ENCODE results near the gene MYL6. TPM values are rescaled to one million over a fixed set of nuclear protein-coding genes. Genes with fewer than 3 reads are reported as not detected.

MYL6 gene
- total RNA-seq, 3 donors from 2014 or later (not counting 1 experiment from before 2014, with no cell fraction given), result 881 to 1,204 (median 1,015) TPM

- peaks cover 48% of the 10 kb centered on the region for H3K4me1 ChIP-seq (ENCODE audit: control insufficient read depth, insufficient read depth, low read length)
- H3K4me1 Mint-ChIP-seq, result peaks cover 44 to 65% of the 10 kb centered on the region in 2 donors
- TF ChIP-seq CTCF (IDR thresholded peaks at IDR 0.05), result no peak
These were observed 744 bp upstream of the MYL6 start for GRCh38 chr12:56157201-56158028.

GRCh38 chr12:56158926-56159461, 835 bp downstream of the MYL6 start:
- Histone ChIP-seq H3K27me3 (ENCODE audit: control insufficient read depth, insufficient read depth, low read length) (no peaks in the 10 kb centered on the region), H3K4me3 (ENCODE audit: low read length) (peak overlapping the region; percentile 85), H3K27ac (ENCODE audit: low read length) (peak overlapping the region; percentile 95), H3K36me3 (ENCODE audit: control insufficient read depth, insufficient read depth, low read length) (peaks cover 45% of the 10 kb centered on the region), H3K4me1 (ENCODE audit: control insufficient read depth, insufficient read depth, low read length) (peaks cover 42% of the 10 kb centered on the region), H3K9me3 (ENCODE audit: control insufficient read depth, insufficient read depth, low read length) (no peaks in the 10 kb centered on the region)
- Mint-ChIP-seq H3K27ac (peak overlapping the region; percentile 96 to 98), H3K36me3 (no peaks in the 10 kb centered on the region), H3K4me1 (peaks cover 48 to 62% of the 10 kb centered on the region in 2 donors), H3K9me3 (no peaks in the 10 kb centered on the region), H3K27me3 (ENCODE audit: low read depth in 2 of 2) (no peaks in the 10 kb centered on the region), H3K4me3 (peak overlapping the region; percentile 96)
- TF ChIP-seq CTCF (IDR thresholded peaks at IDR 0.05), result no peak
- peak in 1 of 3 donors; percentile 7 for ATAC-seq
- 2% methylated on average over 5 of the region's 6 CpGs for WGBS (ENCODE audit: insufficient coverage)
- peak in 1 of 2 donors; percentile 46 for DNase-seq
- intact Hi-C loops (cut with micrococcal nuclease), result loop anchor here (1.0 to 10.0 kb wide), 2 partner anchors 41 to 114 kb away; partner anchors contain the start of genes RPS26 and ZC3H10

More at GRCh38 chr12:56157201-56158028, 744 bp upstream of the MYL6 start:
- no peaks in the 10 kb centered on the region for H3K9me3 ChIP-seq (ENCODE audit: control insufficient read depth, insufficient read depth, low read length)
- H3K27me3 ChIP-seq (ENCODE audit: control insufficient read depth, insufficient read depth, low read length), result no peaks in the 10 kb centered on the region
- H3K27ac Mint-ChIP-seq, result peak overlapping the region; percentile 96 to 98
- DNase-seq (peak; percentile 37 to 78), ATAC-seq (peak; percentile 22 to 24 (median 23))
- peaks cover 30% of the 10 kb centered on the region for H3K36me3 ChIP-seq (ENCODE audit: control insufficient read depth, insufficient read depth, low read length)
- peak overlapping the region; percentile 95 for H3K27ac ChIP-seq (ENCODE audit: low read length)
- H3K27me3 Mint-ChIP-seq (ENCODE audit: low read depth in 2 of 2), result no peaks in the 10 kb centered on the region
- peak overlapping the region; percentile 62 for H3K4me3 ChIP-seq (ENCODE audit: low read length)
- intact Hi-C loops (cut with micrococcal nuclease), result loop anchor here (1.0 to 10.0 kb wide), 2 partner anchors 39 to 113 kb away; partner anchors contain the start of genes RPS26 and ZC3H10
- H3K4me3 Mint-ChIP-seq, result peak overlapping the region; percentile 96
- no peaks in the 10 kb centered on the region for H3K9me3 Mint-ChIP-seq
- H3K36me3 Mint-ChIP-seq, result no peaks in the 10 kb centered on the region
- 11% methylated on average over 43 of the region's 45 CpGs for WGBS (ENCODE audit: insufficient coverage)

- DNase-seq, result peak in 1 of 2 donors; percentile 32
- H3K36me3 Mint-ChIP-seq, result no peaks in the 10 kb centered on the region
- WGBS (ENCODE audit: insufficient coverage), result 38% methylated on average over 8 of the region's 8 CpGs
- H3K4me1 Mint-ChIP-seq, result peaks cover 48 to 62% of the 10 kb centered on the region in 2 donors
- Histone ChIP-seq H3K9me3 (ENCODE audit: control insufficient read depth, insufficient read depth, low read length) (no peaks in the 10 kb centered on the region), H3K27ac (ENCODE audit: low read length) (peak overlapping the region; percentile 95), H3K4me1 (ENCODE audit: control insufficient read depth, insufficient read depth, low read length) (peaks cover 42% of the 10 kb centered on the region), H3K4me3 (ENCODE audit: low read length) (peak overlapping the region; percentile 85), H3K27me3 (ENCODE audit: control insufficient read depth, insufficient read depth, low read length) (no peaks in the 10 kb centered on the region), H3K36me3 (ENCODE audit: control insufficient read depth, insufficient read depth, low read length) (peaks cover 47% of the 10 kb centered on the region)
- ATAC-seq, result no peak
- peak overlapping the region; percentile 96 for H3K4me3 Mint-ChIP-seq
- no peak for TF ChIP-seq CTCF (IDR thresholded peaks at IDR 0.05)
- peak overlapping the region; percentile 96 to 98 for H3K27ac Mint-ChIP-seq
- H3K27me3 Mint-ChIP-seq (ENCODE audit: low read depth in 2 of 2), result no peaks in the 10 kb centered on the region
- intact Hi-C loops (cut with micrococcal nuclease), result loop anchor here (10.0 kb wide), 1 partner anchor 115 kb away; the partner anchor contains the start of gene RPS26
- H3K9me3 Mint-ChIP-seq, result no peaks in the 10 kb centered on the region
These were observed 1.5 kb downstream of the MYL6 start for GRCh38 chr12:56159482-56160192.
